ENCODE data around the gene HMCES.

- TF ChIP-seq, protein P1, sequence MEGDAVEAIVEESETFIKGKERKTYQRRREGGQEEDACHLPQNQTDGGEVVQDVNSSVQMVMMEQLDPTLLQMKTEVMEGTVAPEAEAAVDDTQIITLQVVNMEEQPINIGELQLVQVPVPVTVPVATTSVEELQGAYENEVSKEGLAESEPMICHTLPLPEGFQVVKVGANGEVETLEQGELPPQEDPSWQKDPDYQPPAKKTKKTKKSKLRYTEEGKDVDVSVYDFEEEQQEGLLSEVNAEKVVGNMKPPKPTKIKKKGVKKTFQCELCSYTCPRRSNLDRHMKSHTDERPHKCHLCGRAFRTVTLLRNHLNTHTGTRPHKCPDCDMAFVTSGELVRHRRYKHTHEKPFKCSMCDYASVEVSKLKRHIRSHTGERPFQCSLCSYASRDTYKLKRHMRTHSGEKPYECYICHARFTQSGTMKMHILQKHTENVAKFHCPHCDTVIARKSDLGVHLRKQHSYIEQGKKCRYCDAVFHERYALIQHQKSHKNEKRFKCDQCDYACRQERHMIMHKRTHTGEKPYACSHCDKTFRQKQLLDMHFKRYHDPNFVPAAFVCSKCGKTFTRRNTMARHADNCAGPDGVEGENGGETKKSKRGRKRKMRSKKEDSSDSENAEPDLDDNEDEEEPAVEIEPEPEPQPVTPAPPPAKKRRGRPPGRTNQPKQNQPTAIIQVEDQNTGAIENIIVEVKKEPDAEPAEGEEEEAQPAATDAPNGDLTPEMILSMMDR (IDR thresholded peaks at IDR 0.05): no peak
- TF ChIP-seq POLR2A (IDR thresholded peaks at IDR 0.05): no peak
These were observed 9.8 kb downstream of the HMCES start for GRCh38 chr3:129288446-129288845.
